Skeletal muscle satellite cell (primary cell): ENCODE data around the gene TRAF3IP1.

Source experiments
- H3K27me3 ChIP-seq: 2 replicates; pipeline ENCODE4 v1.7.0; 2013; ENCODE audit warnings: low read length; ENCODE audit not compliant: control insufficient read depth, insufficient read depth
- H3K36me3 ChIP-seq: 2 replicates; pipeline ENCODE4 v1.7.0; 2013; ENCODE audit warnings: mild to moderate bottlenecking, control low read depth, low read length; ENCODE audit not compliant: insufficient read depth
- H3K4me1 ChIP-seq: 2 replicates; pipeline ENCODE4 v1.7.0; 2013; ENCODE audit warnings: low read length; ENCODE audit not compliant: control insufficient read depth, insufficient read depth
- H3K4me2 ChIP-seq: 2 replicates; pipeline ENCODE4 v1.7.0; 2013; ENCODE audit warnings: mild to moderate bottlenecking, low read length
- H3K4me3 ChIP-seq: 2 replicates; pipeline ENCODE4 v1.7.0; 2013; ENCODE audit warnings: low read length
- H3K9ac ChIP-seq: 2 replicates; pipeline ENCODE4 v1.7.0; 2013; ENCODE audit warnings: mild to moderate bottlenecking, low read depth, low read length, moderate library complexity
- H3K9me3 ChIP-seq: replicated peaks from 2 replicates; pipeline ENCODE4 v1.7.0; 2013; ENCODE audit warnings: mild to moderate bottlenecking, control low read depth, low read length

Gene TRAF3IP1

GRCh38 chr2:238336793-238337444 is 16.6 kb downstream of the TRAF3IP1 start:
- Histone ChIP-seq H3K4me2 (no peak overlapping the region), H3K9me3 (no peaks in the 10 kb centered on the region), H3K36me3 (peaks cover 30% of the 10 kb centered on the region), H3K4me1 (no peaks in the 10 kb centered on the region), H3K4me3 (no peak overlapping the region), H3K9ac (no peak overlapping the region), H3K27me3 (no peaks in the 10 kb centered on the region)

- no peaks in the 10 kb centered on the region for H3K4me1 ChIP-seq
- no peaks in the 10 kb centered on the region for H3K9me3 ChIP-seq
- H3K27me3 ChIP-seq: no peaks in the 10 kb centered on the region
- no peak overlapping the region for H3K4me3 ChIP-seq
- no peak overlapping the region for H3K4me2 ChIP-seq
- peaks cover 30% of the 10 kb centered on the region for H3K36me3 ChIP-seq
- H3K9ac ChIP-seq: no peak overlapping the region
These were observed 17.5 kb downstream of the TRAF3IP1 start for GRCh38 chr2:238337846-238338245.

- Histone ChIP-seq H3K27me3 (no peaks in the 10 kb centered on the region), H3K4me1 (no peaks in the 10 kb centered on the region)
These were observed 18.5 kb downstream of the TRAF3IP1 start for GRCh38 chr2:238338710-238339394.

GRCh38 chr2:238339395-238339780 is 19.1 kb downstream of the TRAF3IP1 start:
- Histone ChIP-seq H3K9ac (no peak overlapping the region), H3K4me2 (no peak overlapping the region), H3K36me3 (peaks cover 25% of the 10 kb centered on the region), H3K4me3 (no peak overlapping the region), H3K4me1 (no peaks in the 10 kb centered on the region), H3K27me3 (no peaks in the 10 kb centered on the region), H3K9me3 (no peaks in the 10 kb centered on the region)

More at GRCh38 chr2:238338710-238339394, 18.5 kb downstream of the TRAF3IP1 start:
- Histone ChIP-seq H3K9me3 (no peaks in the 10 kb centered on the region), H3K9ac (no peak overlapping the region), H3K4me2 (no peak overlapping the region), H3K36me3 (peaks cover 30% of the 10 kb centered on the region), H3K4me3 (no peak overlapping the region)

GRCh38 chr2:238339814-238340213 is 19.5 kb downstream of the TRAF3IP1 start:
- no peaks in the 10 kb centered on the region for H3K27me3 ChIP-seq
- H3K4me3 ChIP-seq: no peak overlapping the region
- no peaks in the 10 kb centered on the region for H3K4me1 ChIP-seq
- H3K36me3 ChIP-seq: peaks cover 22% of the 10 kb centered on the region
- H3K9me3 ChIP-seq: no peaks in the 10 kb centered on the region
- H3K4me2 ChIP-seq: no peak overlapping the region
- no peak overlapping the region for H3K9ac ChIP-seq

- H3K4me1 ChIP-seq: no peaks in the 10 kb centered on the region
- H3K9ac ChIP-seq: no peak overlapping the region
- no peak overlapping the region for H3K4me3 ChIP-seq
- no peaks in the 10 kb centered on the region for H3K9me3 ChIP-seq
- H3K36me3 ChIP-seq: peaks cover 20% of the 10 kb centered on the region
- H3K27me3 ChIP-seq: no peaks in the 10 kb centered on the region
- H3K4me2 ChIP-seq: no peak overlapping the region
These were observed 21.2 kb downstream of the TRAF3IP1 start for GRCh38 chr2:238341536-238341935.

- Histone ChIP-seq H3K4me1 (no peaks in the 10 kb centered on the region), H3K36me3 (peaks cover 17% of the 10 kb centered on the region), H3K9me3 (no peaks in the 10 kb centered on the region), H3K4me2 (no peak overlapping the region), H3K4me3 (no peak overlapping the region), H3K9ac (no peak overlapping the region), H3K27me3 (no peaks in the 10 kb centered on the region)
These were observed 23.7 kb downstream of the TRAF3IP1 start for GRCh38 chr2:238344035-238344434.

GRCh38 chr2:238344517-238344916 is 24.2 kb downstream of the TRAF3IP1 start:
- no peak overlapping the region for H3K4me3 ChIP-seq
- peaks cover 18% of the 10 kb centered on the region for H3K36me3 ChIP-seq
- no peaks in the 10 kb centered on the region for H3K27me3 ChIP-seq
- no peak overlapping the region for H3K9ac ChIP-seq
- H3K4me2 ChIP-seq: no peak overlapping the region
- no peaks in the 10 kb centered on the region for H3K9me3 ChIP-seq
- no peaks in the 10 kb centered on the region for H3K4me1 ChIP-seq

- no peak overlapping the region for H3K4me3 ChIP-seq
- no peak overlapping the region for H3K4me2 ChIP-seq
- no peaks in the 10 kb centered on the region for H3K9me3 ChIP-seq
- no peak overlapping the region for H3K9ac ChIP-seq
- H3K36me3 ChIP-seq: peaks cover 23% of the 10 kb centered on the region
- H3K4me1 ChIP-seq: no peaks in the 10 kb centered on the region
- no peaks in the 10 kb centered on the region for H3K27me3 ChIP-seq
These were observed 25.1 kb downstream of the TRAF3IP1 start for GRCh38 chr2:238345297-238345968.

GRCh38 chr2:238346544-238346943 is 26.2 kb downstream of the TRAF3IP1 start:
- no peaks in the 10 kb centered on the region for H3K4me1 ChIP-seq
- no peak overlapping the region for H3K9ac ChIP-seq
- H3K4me3 ChIP-seq: no peak overlapping the region
- H3K4me2 ChIP-seq: no peak overlapping the region
- H3K36me3 ChIP-seq: peaks cover 24% of the 10 kb centered on the region
- H3K9me3 ChIP-seq: no peaks in the 10 kb centered on the region
- H3K27me3 ChIP-seq: no peaks in the 10 kb centered on the region

- H3K36me3 ChIP-seq: peaks cover 31% of the 10 kb centered on the region
- H3K9ac ChIP-seq: no peak overlapping the region
- no peaks in the 10 kb centered on the region for H3K9me3 ChIP-seq
- no peak overlapping the region for H3K4me3 ChIP-seq
- H3K27me3 ChIP-seq: no peaks in the 10 kb centered on the region
- H3K4me1 ChIP-seq: no peaks in the 10 kb centered on the region
- no peak overlapping the region for H3K4me2 ChIP-seq
These were observed 30.0 kb downstream of the TRAF3IP1 start for GRCh38 chr2:238350150-238350897.
